Measurements from ENCODE around the gene AQR. TPM values are rescaled to one million over a fixed set of nuclear protein-coding genes. Genes with fewer than 3 reads are reported as not detected.

AQR gene
- total and polyA plus RNA-seq, 2 of the 8 experiments (the other 6 are each of a cell fraction or from before 2014, with no cell fraction given) = 34.5 to 57.6 TPM

- no peak for TF ChIP-seq CHD7 (IDR thresholded peaks at IDR 0.05; ENCODE audit: insufficient replicate concordance, low read length)
- no peak for TF ChIP-seq JUN (IDR thresholded peaks at IDR 0.05; ENCODE audit: low read depth, low read length)
- no peak for TF ChIP-seq GABPA (IDR thresholded peaks at IDR 0.05; ENCODE audit: borderline replicate concordance, insufficient read depth, low read length)
These were observed 44.7 kb upstream of the AQR start (continued) for GRCh38 chr15:35014241-35014640.
